K562 (cell line): ENCODE measurements around the gene FES.

Source experiments
- CEBPG ChIP-seq, 3 experiments: fragments of 200-800 bp in 1 of 3; sonication (Bioruptor generic) in 1 of 3; sonication (generic) in 1 of 3; formaldehyde crosslinking in 1 of 3; IDR thresholded peaks in 2 of 3; conservative IDR thresholded peaks in 1 of 3; 2 replicates each; pipeline versions ENCODE4 v1.6.1 to v1.8.0; 2016 to 2022; ENCODE audit warnings: missing compliant biosample characterization in 2 of 3, missing genetic modification characterization in 2 of 3, mild to moderate bottlenecking in 1 of 3, missing genetic modification reagents in 1 of 3
- SMAD1 ChIP-seq: fragments of 150-350 bp; IDR thresholded peaks from 2 replicates; pipeline ENCODE4 v1.6.1; 2014; ENCODE audit warnings: low read length, low read depth; ENCODE audit not compliant: partially characterized antibody
- TF ChIP-seq, protein P1 (sequence below): fragments of 250-450 bp; sonication (Bioruptor Pico); IDR thresholded peaks from 2 replicates; pipeline ENCODE4 v1.4.0; 2020
- TF ChIP-seq, protein P2 (sequence below): fragments of 450-650 bp; conservative IDR thresholded peaks from 2 replicates; pipeline ENCODE4 v1.6.1; 2016; ENCODE audit warnings: missing genetic modification characterization, low read depth, mild to moderate bottlenecking, control low read depth, missing compliant biosample characterization

DNA sequence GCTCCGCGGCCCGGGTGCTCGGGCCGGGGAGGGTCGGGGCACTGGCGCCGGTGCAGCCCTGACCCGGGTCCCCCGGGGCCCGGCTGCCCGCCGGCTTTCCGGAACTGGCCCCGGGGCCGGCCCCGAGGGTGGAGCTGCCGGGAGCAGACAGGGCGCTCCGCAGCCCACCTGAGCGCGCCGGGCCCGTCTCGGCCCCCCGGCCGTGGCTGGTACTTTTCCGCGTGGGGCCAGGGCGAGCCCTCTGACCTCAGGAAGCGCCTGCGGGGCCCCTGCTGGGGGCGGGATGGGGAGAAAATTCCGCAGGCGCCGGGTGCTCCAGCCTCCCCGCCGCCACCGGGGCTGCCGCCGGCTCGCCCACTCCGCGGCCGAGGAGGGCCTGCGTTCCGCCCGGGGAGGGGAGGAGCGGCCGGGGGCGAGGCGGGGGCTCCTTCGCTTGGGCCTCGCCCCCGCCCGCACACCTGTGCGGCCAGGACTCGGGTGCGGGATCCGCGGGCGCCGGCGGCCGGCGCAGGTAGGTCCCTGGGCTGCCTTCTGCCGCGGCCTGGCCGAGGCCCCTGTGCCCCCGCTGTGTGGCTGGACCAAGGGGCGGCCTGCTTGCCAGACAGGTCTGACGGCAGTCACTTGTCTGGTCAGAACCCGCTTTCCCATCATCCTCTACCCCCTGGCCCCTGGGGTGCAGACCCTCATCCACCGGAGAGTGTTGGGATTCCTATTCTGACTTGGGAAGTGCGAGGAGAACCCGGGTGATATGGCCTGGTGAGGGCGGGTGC, 12.4 kb upstream of the FES start:
- TF ChIP-seq CEBPG (CRISPR knock-in tag; IDR thresholded peaks at IDR 0.05) = no peak
- TF ChIP-seq CEBPG (tag; conservative IDR thresholded peaks at IDR 0.05 in 1 of 2, IDR thresholded peaks at IDR 0.05 in 1 of 2) = no peak
- no peak for TF ChIP-seq SMAD1
- TF ChIP-seq, protein P1, sequence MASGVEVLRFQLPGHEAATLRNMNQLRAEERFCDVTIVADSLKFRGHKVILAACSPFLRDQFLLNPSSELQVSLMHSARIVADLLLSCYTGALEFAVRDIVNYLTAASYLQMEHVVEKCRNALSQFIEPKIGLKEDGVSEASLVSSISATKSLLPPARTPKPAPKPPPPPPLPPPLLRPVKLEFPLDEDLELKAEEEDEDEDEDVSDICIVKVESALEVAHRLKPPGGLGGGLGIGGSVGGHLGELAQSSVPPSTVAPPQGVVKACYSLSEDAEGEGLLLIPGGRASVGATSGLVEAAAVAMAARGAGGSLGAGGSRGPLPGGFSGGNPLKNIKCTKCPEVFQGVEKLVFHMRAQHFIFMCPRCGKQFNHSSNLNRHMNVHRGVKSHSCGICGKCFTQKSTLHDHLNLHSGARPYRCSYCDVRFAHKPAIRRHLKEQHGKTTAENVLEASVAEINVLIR = no peak
- TF ChIP-seq, protein P2, sequence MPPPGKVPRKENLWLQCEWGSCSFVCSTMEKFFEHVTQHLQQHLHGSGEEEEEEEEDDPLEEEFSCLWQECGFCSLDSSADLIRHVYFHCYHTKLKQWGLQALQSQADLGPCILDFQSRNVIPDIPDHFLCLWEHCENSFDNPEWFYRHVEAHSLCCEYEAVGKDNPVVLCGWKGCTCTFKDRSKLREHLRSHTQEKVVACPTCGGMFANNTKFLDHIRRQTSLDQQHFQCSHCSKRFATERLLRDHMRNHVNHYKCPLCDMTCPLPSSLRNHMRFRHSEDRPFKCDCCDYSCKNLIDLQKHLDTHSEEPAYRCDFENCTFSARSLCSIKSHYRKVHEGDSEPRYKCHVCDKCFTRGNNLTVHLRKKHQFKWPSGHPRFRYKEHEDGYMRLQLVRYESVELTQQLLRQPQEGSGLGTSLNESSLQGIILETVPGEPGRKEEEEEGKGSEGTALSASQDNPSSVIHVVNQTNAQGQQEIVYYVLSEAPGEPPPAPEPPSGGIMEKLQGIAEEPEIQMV (tag) = no peak
